NCI-H146 (cell line): Measurements from ENCODE around the gene PRSS50.

Experiments
- DNase-seq: peaks from one replicate; lab custom pipeline; 2025; lab: John Stamatoyannopoulos, UW

PRSS50 gene

GRCh38 chr3:46690798-46691197 is 26.9 kb downstream of the PRSS50 start:
- no peak for DNase-seq

GRCh38 chr3:46685446-46685845 is 32.2 kb downstream of the PRSS50 start:
- no peak for DNase-seq

- no peak for DNase-seq
Measured at GRCh38 chr3:46684891-46685290, 32.8 kb downstream of the PRSS50 start.

- no peak for DNase-seq
Measured at GRCh38 chr3:46682974-46683373, 34.7 kb downstream of the PRSS50 start.

- DNase-seq, result no peak
Measured at GRCh38 chr3:46681856-46682540, 35.7 kb downstream of the PRSS50 start.

GRCh38 chr3:46681387-46681786 is 36.3 kb downstream of the PRSS50 start:
- no peak for DNase-seq

- no peak for DNase-seq
Measured at GRCh38 chr3:46680298-46680826, 37.3 kb downstream of the PRSS50 start.

GRCh38 chr3:46679681-46680080 is 38.0 kb downstream of the PRSS50 start:
- no peak for DNase-seq

- no peak for DNase-seq
Measured at GRCh38 chr3:46678280-46678679, 39.4 kb downstream of the PRSS50 start.

- no peak for DNase-seq
Measured at GRCh38 chr3:46677411-46677726, 40.3 kb downstream of the PRSS50 start.

- no peak for DNase-seq
Measured at GRCh38 chr3:46676601-46677410, 40.9 kb downstream of the PRSS50 start.

- peak; percentile 25 for DNase-seq
Measured at GRCh38 chr3:46675843-46676567, 41.7 kb downstream of the PRSS50 start.

GRCh38 chr3:46675426-46675825 is 42.2 kb downstream of the PRSS50 start:
- DNase-seq, result no peak

GRCh38 chr3:46674031-46674845 is 43.4 kb downstream of the PRSS50 start:
- no peak for DNase-seq

GRCh38 chr3:46673151-46674030 is 44.3 kb downstream of the PRSS50 start:
- no peak for DNase-seq

GRCh38 chr3:46672349-46672695 is 45.3 kb downstream of the PRSS50 start:
- no peak for DNase-seq

- no peak for DNase-seq
Measured at GRCh38 chr3:46671541-46672348, 45.9 kb downstream of the PRSS50 start.

- no peak for DNase-seq
Measured at GRCh38 chr3:46670891-46671427, 46.7 kb downstream of the PRSS50 start.

- no peak for DNase-seq
Measured at GRCh38 chr3:46670000-46670890, 47.4 kb downstream of the PRSS50 start.
